PC-9 (cell line): Measurements from ENCODE around the gene RUNX3. TPM values are rescaled to one million over a fixed set of nuclear protein-coding genes. Genes with fewer than 3 reads are reported as not detected.

ENCODE experiments used
- BruUV-seq: library from RNA; stranded (reverse); fragments of 400-500 nt; replicated peaks from 2 replicates; lab custom pipeline; 2021; lab: Mats Ljungman, UMichigan
- CTCF ChIA-PET: fragments of 300-600 bp; sonication (Branson Sonifier 250); formaldehyde crosslinking; loops from one replicate; lab custom pipeline; 2022; ENCODE audit warnings: antibody characterized with exemption; lab: Charles Lee
- POLR2A ChIA-PET: fragments of 300-600 bp; sonication (Branson Sonifier 250); formaldehyde crosslinking; loops from one replicate; lab custom pipeline; 2022; ENCODE audit warnings: antibody characterized with exemption; ENCODE audit not compliant: unreplicated experiment; lab: Charles Lee
- DNase-seq, 2 experiments: peaks; one replicate each; pipeline versions ENCODE4 v3.0.0 to v3.0.0-alpha.2; 2015 to 2022; ENCODE audit warnings: mixed read lengths in 1 of 2
- H2AFZ ChIP-seq: fragments of 200-600 bp; sonication (generic); 2 replicates; pipeline ENCODE4 v1.8.1; 2017; ENCODE audit warnings: antibody characterized with exemption
- H3F3A ChIP-seq: fragments of 200-600 bp; sonication (generic); 2 replicates; pipeline ENCODE4 v1.8.1; 2017; ENCODE audit warnings: antibody characterized with exemption, mild to moderate bottlenecking, low read depth; ENCODE audit not compliant: insufficient read depth
- H3K27ac ChIP-seq: fragments of 200-600 bp; sonication (generic); 2 replicates; pipeline ENCODE4 v1.6.1; 2016; ENCODE audit warnings: mixed run types
- H3K27me3 ChIP-seq: fragments of 200-600 bp; sonication (generic); 2 replicates; pipeline ENCODE4 v1.6.1; 2016; ENCODE audit warnings: low read depth, mixed run types; ENCODE audit not compliant: insufficient read depth
- H3K36me3 ChIP-seq: fragments of 200-600 bp; sonication (generic); 2 replicates; pipeline ENCODE4 v1.6.1; 2016; ENCODE audit warnings: low read depth, mixed run types
- H3K4me1 ChIP-seq: fragments of 200-600 bp; sonication (generic); replicated peaks from 2 replicates; pipeline ENCODE4 v1.6.1; 2016; ENCODE audit warnings: mixed run types; ENCODE audit not compliant: insufficient read depth
- H3K4me2 ChIP-seq: fragments of 200-600 bp; sonication (generic); 2 replicates; pipeline ENCODE4 v1.6.1; 2017; ENCODE audit warnings: mixed run types
- H3K4me3 ChIP-seq: fragments of 200-600 bp; sonication (generic); 2 replicates; pipeline ENCODE4 v1.6.1; 2016; ENCODE audit warnings: mixed run types
- H3K79me2 ChIP-seq: fragments of 200-600 bp; sonication (generic); 2 replicates; pipeline ENCODE4 v1.6.1; 2017; ENCODE audit warnings: low read depth, mixed run types
- H3K9me2 ChIP-seq: fragments of 200-600 bp; sonication (generic); 2 replicates; pipeline ENCODE4 v1.8.1; 2017; ENCODE audit warnings: mild to moderate bottlenecking; ENCODE audit not compliant: insufficient read depth
- H3K9me3 ChIP-seq: fragments of 200-600 bp; sonication (generic); 2 replicates; pipeline ENCODE4 v1.8.1; 2016; ENCODE audit warnings: low read depth; ENCODE audit not compliant: insufficient read depth
- H4K20me1 ChIP-seq: fragments of 200-600 bp; sonication (generic); 2 replicates; pipeline ENCODE4 v1.8.1; 2017; ENCODE audit not compliant: insufficient read depth
- EZH2 ChIP-seq: fragments of 200-600 bp; sonication (generic); IDR thresholded peaks from 2 replicates; pipeline ENCODE4 v1.8.0; 2017; ENCODE audit warnings: antibody characterized with exemption, low read depth
- intact Hi-C: fragments of 100-400 bp; cut with micrococcal nuclease; formaldehyde crosslinking; loops from one replicate; pipeline ENCODE4 v1.10.0; 2022; ENCODE audit not compliant: unreplicated experiment
- total RNA-seq: library from RNA; stranded (reverse); gene quantifications from 2 replicates; pipeline ENCODE4 v1.2.3, GENCODE V29; 2021
- TF ChIP-seq, protein P1 (sequence below): fragments of 200-600 bp; sonication (generic); conservative IDR thresholded peaks from 2 replicates; pipeline ENCODE4 v1.6.1; 2017; ENCODE audit warnings: mixed run types, antibody characterized with exemption, mild to moderate bottlenecking, moderate library complexity

The RUNX3 gene
- total RNA-seq, 1 experiment from 2014 or later: not detected

DNA sequence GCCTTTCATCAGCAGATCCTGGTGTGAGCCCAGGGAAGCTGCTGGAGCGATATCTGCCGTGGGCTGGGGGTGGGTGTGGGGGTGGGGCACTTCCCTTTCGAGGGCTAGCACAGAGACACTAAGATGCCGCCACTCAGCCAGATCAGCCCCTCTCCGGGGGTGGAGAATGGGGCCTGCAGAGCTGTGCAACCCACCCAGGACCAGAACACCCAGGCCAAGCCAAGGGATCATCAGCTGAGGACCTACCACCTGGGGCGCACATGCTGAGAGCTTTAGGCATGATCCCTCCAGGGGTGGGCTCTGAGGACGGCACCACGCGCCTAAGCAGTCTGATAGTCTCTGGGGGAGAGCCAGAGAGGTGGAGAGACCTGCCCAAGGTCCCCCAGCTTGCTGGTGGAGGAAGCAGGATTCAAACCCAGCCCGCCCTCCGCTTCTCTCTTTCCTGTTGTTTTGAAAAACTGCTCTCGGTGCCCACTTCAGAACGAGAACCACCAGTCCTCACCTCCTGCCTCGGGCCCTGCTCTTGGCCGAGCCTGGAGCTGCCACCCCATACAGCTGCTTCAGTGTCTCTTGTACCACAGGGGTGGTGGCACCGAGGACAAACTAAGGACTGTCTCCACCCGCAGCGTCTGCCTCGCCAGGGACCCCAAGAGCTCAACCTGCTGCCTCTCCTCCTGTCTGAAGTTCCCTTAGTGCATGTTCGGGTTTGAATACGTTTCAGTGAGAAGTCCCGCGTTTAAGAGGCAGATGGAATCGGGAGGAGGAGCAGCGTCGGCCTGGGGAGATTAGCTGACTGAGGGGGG, 39.7 kb upstream of the RUNX3 start:
- no peak overlapping the region for H3K4me3 ChIP-seq
- DNase-seq: no peak
- H2AFZ ChIP-seq: no peak overlapping the region
- H3K79me2 ChIP-seq: no peaks in the 10 kb centered on the region
- H3K27me3 ChIP-seq: no peaks in the 10 kb centered on the region
- TF ChIP-seq EZH2: no peak
- TF ChIP-seq, protein P1, sequence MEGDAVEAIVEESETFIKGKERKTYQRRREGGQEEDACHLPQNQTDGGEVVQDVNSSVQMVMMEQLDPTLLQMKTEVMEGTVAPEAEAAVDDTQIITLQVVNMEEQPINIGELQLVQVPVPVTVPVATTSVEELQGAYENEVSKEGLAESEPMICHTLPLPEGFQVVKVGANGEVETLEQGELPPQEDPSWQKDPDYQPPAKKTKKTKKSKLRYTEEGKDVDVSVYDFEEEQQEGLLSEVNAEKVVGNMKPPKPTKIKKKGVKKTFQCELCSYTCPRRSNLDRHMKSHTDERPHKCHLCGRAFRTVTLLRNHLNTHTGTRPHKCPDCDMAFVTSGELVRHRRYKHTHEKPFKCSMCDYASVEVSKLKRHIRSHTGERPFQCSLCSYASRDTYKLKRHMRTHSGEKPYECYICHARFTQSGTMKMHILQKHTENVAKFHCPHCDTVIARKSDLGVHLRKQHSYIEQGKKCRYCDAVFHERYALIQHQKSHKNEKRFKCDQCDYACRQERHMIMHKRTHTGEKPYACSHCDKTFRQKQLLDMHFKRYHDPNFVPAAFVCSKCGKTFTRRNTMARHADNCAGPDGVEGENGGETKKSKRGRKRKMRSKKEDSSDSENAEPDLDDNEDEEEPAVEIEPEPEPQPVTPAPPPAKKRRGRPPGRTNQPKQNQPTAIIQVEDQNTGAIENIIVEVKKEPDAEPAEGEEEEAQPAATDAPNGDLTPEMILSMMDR: no peak
- H3K4me1 ChIP-seq: peaks cover 10% of the 10 kb centered on the region
- H3K36me3 ChIP-seq: no peaks in the 10 kb centered on the region
- H4K20me1 ChIP-seq: no peaks in the 10 kb centered on the region
- CTCF ChIA-PET: no interaction called here
- peaks cover 9% of the 10 kb centered on the region; the same call in 1 of the 2 replicates for H3F3A ChIP-seq
- no peaks in the 10 kb centered on the region for H3K9me2 ChIP-seq
- intact Hi-C loops: no loop called here
- H3K27ac ChIP-seq: no peak overlapping the region
- POLR2A ChIA-PET: interaction anchor here (0.5 kb wide), 1 partner anchor 35 kb away, joined by 3 read pairs; no protein-coding TSS in a partner anchor
- H3K9me3 ChIP-seq: no peaks in the 10 kb centered on the region
- H3K4me2 ChIP-seq: no peak overlapping the region
- BruUV-seq: no TSS peak

DNA sequence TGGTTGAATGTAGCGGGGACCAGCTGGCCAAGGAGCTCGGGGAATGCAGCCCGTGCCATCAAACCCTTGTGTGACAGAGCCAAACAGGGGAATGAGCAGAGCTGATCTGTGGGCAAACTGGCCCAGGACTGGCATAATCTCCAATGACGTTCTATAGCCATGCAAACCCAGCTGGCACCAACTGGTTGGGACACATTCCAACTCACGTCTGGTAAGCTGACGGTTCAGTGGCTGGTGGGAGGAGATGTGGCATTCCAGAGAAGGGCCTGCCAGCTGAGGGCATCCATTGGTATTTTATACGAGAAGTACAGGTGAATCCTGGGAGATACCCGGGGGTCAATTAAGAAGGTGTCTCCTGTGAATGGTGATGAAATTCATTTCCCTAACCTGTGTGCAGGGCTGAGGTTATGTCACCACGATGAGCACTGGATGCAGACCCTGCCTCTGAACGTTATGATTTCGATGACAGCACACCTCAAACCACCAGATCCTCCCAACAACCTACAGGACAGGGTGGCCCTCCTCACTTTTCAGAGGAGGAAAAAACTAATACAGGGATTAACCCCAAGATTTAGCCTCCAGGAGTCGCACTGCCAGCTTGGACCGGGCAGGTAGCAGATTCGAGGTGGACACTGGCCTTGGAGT, 39.0 kb upstream of the RUNX3 start:
- POLR2A ChIA-PET: interaction anchor here (0.5 kb wide), 1 partner anchor 34 kb away, joined by 3 read pairs; no protein-coding TSS in a partner anchor
- DNase-seq: peak; percentile 76 to 85
- Histone ChIP-seq H3F3A (peaks cover 9% of the 10 kb centered on the region; the same call in 1 of the 2 replicates), H3K36me3 (no peaks in the 10 kb centered on the region), H3K4me2 (no peak overlapping the region; the same call in 1 of the 2 replicates), H3K27ac (no peak overlapping the region), H2AFZ (no peak overlapping the region), H3K27me3 (no peaks in the 10 kb centered on the region), H3K9me2 (no peaks in the 10 kb centered on the region), H3K9me3 (no peaks in the 10 kb centered on the region), H3K4me1 (peaks cover 10% of the 10 kb centered on the region), H3K79me2 (no peaks in the 10 kb centered on the region), H3K4me3 (no peak overlapping the region), H4K20me1 (no peaks in the 10 kb centered on the region)
- CTCF ChIA-PET: no interaction called here
- intact Hi-C loops: no loop called here
- TF ChIP-seq EZH2: no peak
- TF ChIP-seq, protein P1: no peak
- BruUV-seq: no TSS peak

DNA sequence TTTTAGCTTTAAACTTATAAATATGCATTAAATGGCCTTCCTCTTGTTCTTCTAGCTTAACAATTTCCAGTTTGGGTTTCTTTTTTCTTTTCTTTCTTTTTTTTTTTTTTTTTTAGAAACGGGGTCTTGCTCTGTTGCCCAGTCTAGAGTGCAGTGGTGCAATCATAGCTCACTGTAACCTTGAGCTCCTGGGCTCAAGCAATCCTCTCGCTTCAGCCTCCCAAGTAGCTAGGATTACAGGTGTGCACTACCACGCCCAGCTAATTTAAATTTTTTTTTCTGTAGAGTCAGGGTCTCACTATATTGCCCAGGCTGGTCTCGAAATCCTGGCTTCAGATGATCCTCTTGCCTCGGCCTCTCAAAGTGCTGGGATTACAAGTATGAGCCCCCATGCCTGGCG, 37.9 kb upstream of the RUNX3 start:
- no peaks in the 10 kb centered on the region for H3K36me3 ChIP-seq
- intact Hi-C loops: no loop called here
- TF ChIP-seq, protein P1: no peak
- no peak for TF ChIP-seq EZH2
- no peaks in the 10 kb centered on the region for H4K20me1 ChIP-seq
- H3K9me3 ChIP-seq: no peaks in the 10 kb centered on the region
- H3K27me3 ChIP-seq: no peaks in the 10 kb centered on the region
- H3K4me1 ChIP-seq: peaks cover 10% of the 10 kb centered on the region
- no peak overlapping the region for H3K27ac ChIP-seq
- no peak for DNase-seq
- H3K4me2 ChIP-seq: no peak overlapping the region
- no peaks in the 10 kb centered on the region for H3K9me2 ChIP-seq
- ChIA-PET POLR2A (no interaction called here), CTCF (interaction anchor here (0.6 to 0.7 kb wide), 3 partner anchors 27 to 152 kb away, joined by 3 to 5 read pairs (median 3); no protein-coding TSS in a partner anchor)
- H3K4me3 ChIP-seq: no peak overlapping the region
- H2AFZ ChIP-seq: no peak overlapping the region
- peaks cover 9% of the 10 kb centered on the region; the same call in 1 of the 2 replicates for H3F3A ChIP-seq
- no peaks in the 10 kb centered on the region for H3K79me2 ChIP-seq
- no TSS peak for BruUV-seq
